GM13976 (cell line): ENCODE measurements around the gene GSN.

Experiments used
- DNase-seq: peaks from one replicate; pipeline ENCODE4 v3.0.0; 2012; ENCODE audit warnings: low spot score
- in situ Hi-C: fragments of 300-500 bp; cut with MboI; formaldehyde crosslinking; loops from one replicate; pipeline ENCODE4 v1.12.0; 2022; ENCODE audit warnings: low sequenced_read_pairs, mixed read lengths, inconsistent platforms; ENCODE audit not compliant: unreplicated experiment
- TF ChIP-seq, protein P1 (sequence below): IDR thresholded peaks from 2 replicates; pipeline ENCODE4 v1.5.1; 2012; ENCODE audit warnings: borderline replicate concordance, mild to moderate bottlenecking; ENCODE audit not compliant: insufficient read depth; ENCODE audit errors: extremely low read depth, missing control alignments, control extremely low read depth

Gene GSN

DNA sequence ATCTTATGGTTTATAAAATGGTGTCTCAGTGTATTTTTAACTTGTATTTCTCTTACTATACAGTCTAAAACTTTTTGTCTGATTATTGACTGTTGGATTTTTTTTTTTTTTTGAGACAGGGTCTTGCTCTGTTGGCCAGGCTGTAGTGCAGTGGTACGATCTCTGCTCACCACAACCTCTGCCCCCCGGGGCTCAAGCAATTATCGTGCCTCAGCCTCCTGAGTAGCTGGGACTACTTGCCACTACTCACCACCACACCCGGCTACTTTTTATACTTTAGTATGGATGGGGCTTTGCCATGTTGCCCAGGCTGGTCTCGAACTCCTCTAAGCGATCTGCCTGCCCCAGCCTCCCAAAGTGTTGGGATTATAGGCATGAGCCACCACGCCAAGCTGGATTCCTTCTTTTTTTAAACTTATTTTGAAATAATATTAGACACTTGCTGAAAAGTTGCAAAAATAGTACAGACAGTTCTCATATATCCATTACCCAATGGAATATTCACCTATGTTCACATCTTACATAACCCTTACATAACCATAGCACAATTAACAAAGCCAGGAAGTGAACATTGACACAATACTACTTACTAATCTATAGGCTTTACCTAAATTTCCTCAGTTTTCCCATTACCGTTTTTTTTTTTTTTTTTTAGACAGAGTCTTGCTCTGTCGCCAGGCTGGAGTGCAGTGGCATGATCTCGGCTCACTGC is 54.9 kb downstream of the GSN start:
- in situ Hi-C loops: loop anchor here (10.0 kb wide), 1 partner anchor 52 kb away; the partner anchor contains the start of gene STOM
- DNase-seq: no peak
- TF ChIP-seq, protein P1, sequence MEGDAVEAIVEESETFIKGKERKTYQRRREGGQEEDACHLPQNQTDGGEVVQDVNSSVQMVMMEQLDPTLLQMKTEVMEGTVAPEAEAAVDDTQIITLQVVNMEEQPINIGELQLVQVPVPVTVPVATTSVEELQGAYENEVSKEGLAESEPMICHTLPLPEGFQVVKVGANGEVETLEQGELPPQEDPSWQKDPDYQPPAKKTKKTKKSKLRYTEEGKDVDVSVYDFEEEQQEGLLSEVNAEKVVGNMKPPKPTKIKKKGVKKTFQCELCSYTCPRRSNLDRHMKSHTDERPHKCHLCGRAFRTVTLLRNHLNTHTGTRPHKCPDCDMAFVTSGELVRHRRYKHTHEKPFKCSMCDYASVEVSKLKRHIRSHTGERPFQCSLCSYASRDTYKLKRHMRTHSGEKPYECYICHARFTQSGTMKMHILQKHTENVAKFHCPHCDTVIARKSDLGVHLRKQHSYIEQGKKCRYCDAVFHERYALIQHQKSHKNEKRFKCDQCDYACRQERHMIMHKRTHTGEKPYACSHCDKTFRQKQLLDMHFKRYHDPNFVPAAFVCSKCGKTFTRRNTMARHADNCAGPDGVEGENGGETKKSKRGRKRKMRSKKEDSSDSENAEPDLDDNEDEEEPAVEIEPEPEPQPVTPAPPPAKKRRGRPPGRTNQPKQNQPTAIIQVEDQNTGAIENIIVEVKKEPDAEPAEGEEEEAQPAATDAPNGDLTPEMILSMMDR: no peak

DNA sequence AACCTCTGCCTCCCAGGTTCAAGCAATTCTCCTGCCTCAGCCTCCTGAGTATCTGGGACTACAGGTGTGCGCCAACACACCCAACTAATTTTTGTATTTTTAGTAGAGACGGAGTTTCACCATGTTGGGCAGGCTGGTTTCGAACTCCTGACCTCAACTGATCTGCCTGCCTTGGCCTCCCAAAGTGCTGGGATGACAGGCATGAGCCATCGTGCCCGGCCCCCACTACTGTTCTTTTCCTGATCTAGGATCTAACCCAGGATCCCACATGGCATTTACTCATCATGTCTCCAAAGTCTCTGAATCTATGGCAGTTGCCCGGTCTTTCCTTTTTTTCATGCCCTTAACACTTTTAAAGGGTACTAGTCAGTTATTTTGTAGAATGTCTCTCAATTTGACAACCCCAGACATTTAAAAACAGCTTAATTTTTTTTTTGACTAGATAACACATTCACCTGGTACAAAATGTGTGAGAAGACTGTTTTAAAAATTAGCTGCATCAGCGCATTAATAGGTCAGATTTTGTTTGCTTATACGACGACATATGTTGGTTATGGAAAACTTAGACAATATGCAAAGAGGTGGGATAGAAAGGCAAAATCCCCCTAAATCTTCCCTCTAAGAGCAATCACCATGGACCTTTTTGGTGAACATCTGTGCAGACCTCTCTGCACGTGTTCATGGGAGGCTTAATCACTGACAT is 55.6 kb downstream of the GSN start:
- in situ Hi-C loops: loop anchor here (10.0 kb wide), 1 partner anchor 51 kb away; the partner anchor contains the start of gene STOM
- TF ChIP-seq, protein P1: no peak
- no peak for DNase-seq

DNA sequence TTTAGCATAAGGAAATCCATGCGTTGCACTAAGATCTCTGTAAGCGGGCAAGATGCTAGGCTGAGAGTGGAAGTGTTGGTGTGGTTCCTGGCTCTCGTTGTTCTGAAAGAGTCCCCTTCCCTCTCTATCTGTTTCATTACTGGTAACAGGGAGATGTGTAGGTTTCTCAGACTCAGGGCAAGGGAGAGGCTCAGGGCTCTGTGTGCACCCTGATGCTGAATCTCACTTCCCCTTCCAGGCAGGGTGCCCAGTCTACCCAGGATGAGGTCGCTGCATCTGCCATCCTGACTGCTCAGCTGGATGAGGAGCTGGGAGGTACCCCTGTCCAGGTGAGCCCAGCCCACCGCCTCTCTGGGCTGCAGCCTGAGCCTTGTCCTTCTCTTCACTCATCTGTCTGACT is 56.4 kb downstream of the GSN start:
- in situ Hi-C loops: loop anchor here (10.0 kb wide), 1 partner anchor 50 kb away; the partner anchor contains the start of gene STOM
- DNase-seq: no peak
- TF ChIP-seq, protein P1: no peak

DNA sequence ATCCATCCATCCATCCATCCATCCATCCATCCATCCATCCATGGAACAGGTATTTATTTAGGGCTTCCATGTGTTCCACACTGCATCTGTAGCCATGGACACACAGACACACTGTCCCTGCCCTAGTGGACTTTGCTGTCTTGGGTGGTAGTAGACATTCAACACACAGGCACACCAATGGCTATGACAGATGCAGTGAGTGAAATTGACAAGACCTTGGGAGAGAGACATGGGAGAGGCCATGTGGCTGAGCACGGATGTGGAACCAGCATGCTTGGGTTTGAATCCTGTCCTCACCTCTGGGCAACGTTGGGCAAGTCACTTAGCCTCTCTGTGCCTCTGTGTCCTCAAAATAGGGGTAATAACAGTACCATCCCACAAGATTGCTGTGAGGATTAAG is 56.8 kb downstream of the GSN start:
- in situ Hi-C loops: loop anchor here (10.0 kb wide), 1 partner anchor 50 kb away; the partner anchor contains the start of gene STOM
- DNase-seq: peak; percentile 4
- TF ChIP-seq, protein P1: no peak

DNA sequence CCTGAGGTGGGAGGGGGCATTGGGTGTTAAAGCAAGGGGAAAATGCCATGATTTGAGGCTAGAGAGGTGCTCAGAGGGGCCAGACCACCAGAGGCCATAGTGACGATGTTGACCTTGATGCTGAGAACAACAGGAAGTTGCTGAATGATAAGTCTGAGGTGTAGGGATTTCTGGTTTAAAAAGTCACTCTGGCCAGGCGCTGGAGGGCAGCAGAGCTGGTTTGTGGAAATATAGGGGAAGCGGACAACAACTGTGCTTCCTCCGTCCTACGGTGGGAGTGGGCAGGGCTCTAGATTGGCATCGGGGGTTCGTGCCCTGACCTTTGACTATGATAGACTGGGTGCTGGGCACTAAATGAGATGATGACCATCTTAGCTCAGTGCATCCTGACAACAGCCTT is 57.4 kb downstream of the GSN start:
- in situ Hi-C loops: loop anchor here (10.0 kb wide), 1 partner anchor 49 kb away; the partner anchor contains the start of gene STOM
- TF ChIP-seq, protein P1: no peak
- DNase-seq: peak; percentile 1

DNA sequence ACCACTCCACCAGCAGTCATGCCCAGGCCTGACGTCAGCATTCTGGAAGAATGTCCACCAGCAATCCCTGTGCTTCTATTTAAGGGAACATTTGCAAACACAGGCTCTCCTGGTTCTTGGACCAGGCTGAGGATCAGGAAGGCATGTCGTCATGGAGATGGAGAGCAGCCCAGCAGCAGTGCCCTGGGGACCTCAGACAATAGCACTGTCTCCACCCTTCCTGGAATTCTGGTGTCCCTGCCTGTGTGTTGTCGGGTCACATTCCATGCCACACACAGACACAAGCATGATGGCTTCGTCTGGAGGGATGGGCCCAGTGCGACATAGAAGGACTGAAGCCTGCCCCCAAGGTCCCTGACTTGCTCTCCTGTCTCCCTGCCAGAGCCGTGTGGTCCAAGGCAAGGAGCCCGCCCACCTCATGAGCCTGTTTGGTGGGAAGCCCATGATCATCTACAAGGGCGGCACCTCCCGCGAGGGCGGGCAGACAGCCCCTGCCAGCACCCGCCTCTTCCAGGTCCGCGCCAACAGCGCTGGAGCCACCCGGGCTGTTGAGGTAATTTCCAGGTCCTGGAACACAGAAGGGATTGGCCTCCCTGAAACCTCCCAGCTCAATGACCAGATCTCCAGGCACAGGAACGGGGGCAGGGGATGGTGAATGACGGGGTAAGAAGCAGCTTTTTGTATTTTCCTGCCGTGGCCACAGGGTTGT is 58.3 kb downstream of the GSN start:
- in situ Hi-C loops: loop anchor here (10.0 kb wide), 1 partner anchor 49 kb away; the partner anchor contains the start of gene STOM
- DNase-seq: peak; percentile 8
- TF ChIP-seq, protein P1: no peak
